HUES48 (cell line): ENCODE data around the gene ATRNL1.
"Not testable (repeated sequence)": the region's sequence is repeated elsewhere in the genome, so short reads cannot be mapped to it uniquely, and the experiment has no call there.

ENCODE experiments used
- H3K27ac ChIP-seq: one replicate; pipeline ENCODE4 v1.7.0; 2013; ENCODE audit warnings: low read depth, low read length, inconsistent platforms
- H3K27me3 ChIP-seq: 2 replicates; pipeline ENCODE4 v1.6.1; 2013; ENCODE audit warnings: mild to moderate bottlenecking, low read length; ENCODE audit not compliant: control insufficient read depth, insufficient read depth
- H3K36me3 ChIP-seq: 2 replicates; pipeline ENCODE4 v1.6.1; 2013; ENCODE audit warnings: low read length; ENCODE audit not compliant: control insufficient read depth, insufficient read depth
- H3K4me1 ChIP-seq: 2 replicates; pipeline ENCODE4 v1.6.1; 2013; ENCODE audit warnings: mild to moderate bottlenecking, low read length; ENCODE audit not compliant: control insufficient read depth, insufficient read depth
- H3K4me3 ChIP-seq: 2 replicates; pipeline ENCODE4 v1.5.1; 2013; ENCODE audit warnings: mild to moderate bottlenecking, low read depth, low read length
- H3K9ac ChIP-seq: 2 replicates; pipeline ENCODE4 v1.6.1; 2013; ENCODE audit warnings: mild to moderate bottlenecking, low read depth, low read length, moderate library complexity
- H3K9me3 ChIP-seq: 2 replicates; pipeline ENCODE4 v1.6.1; 2013; ENCODE audit warnings: low read length; ENCODE audit not compliant: control insufficient read depth, insufficient read depth

The ATRNL1 gene

DNA sequence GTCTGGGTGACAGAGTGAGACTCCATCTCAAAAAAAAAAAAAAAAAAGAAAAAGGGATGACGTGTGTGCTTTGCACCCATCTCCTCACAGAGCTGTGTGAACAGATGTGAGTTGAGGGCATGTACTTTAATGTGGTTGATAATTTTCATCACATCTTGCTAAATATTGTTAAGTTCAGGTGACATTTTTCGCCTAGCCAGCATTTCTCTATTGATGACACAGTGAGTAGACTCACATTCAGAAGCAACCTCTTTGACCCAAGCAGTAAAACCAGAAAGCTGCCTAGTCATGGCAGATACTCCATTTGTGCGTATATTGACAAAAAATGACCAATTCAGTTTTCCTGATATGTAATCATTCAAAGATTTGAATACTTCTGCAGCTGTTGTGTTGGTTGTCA, 126.0 kb downstream of the ATRNL1 start:
- H3K4me1 ChIP-seq = no peaks in the 10 kb centered on the region
- H3K9ac ChIP-seq = no peak overlapping the region
- no peaks in the 10 kb centered on the region for H3K9me3 ChIP-seq
- no peak overlapping the region for H3K27ac ChIP-seq
- H3K27me3 ChIP-seq = no peaks in the 10 kb centered on the region
- no peaks in the 10 kb centered on the region for H3K36me3 ChIP-seq
- H3K4me3 ChIP-seq = no peak overlapping the region

DNA sequence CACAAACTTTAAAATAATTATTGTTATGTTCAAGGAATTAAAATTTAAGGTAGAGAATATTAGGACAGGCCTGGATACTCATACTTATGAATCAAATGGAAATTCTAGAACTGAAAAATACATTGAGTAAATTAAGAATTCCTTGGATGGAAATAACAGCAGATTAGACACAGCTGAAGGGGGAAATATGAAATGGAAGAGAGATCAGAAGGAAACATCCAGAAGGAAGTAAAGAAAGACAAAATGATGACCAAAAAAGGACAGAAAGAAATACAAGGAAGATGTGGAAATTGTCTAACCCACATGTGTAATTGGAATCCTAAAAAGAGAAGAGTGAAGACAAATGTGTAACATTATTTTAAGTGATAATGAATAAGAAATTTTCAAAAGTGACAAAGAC, 128.9 kb downstream of the ATRNL1 start:
- Histone ChIP-seq H3K9ac (no peak overlapping the region), H3K27me3 (no peaks in the 10 kb centered on the region), H3K9me3 (no peaks in the 10 kb centered on the region), H3K4me3 (no peak overlapping the region), H3K27ac (no peak overlapping the region), H3K36me3 (no peaks in the 10 kb centered on the region), H3K4me1 (no peaks in the 10 kb centered on the region)

DNA sequence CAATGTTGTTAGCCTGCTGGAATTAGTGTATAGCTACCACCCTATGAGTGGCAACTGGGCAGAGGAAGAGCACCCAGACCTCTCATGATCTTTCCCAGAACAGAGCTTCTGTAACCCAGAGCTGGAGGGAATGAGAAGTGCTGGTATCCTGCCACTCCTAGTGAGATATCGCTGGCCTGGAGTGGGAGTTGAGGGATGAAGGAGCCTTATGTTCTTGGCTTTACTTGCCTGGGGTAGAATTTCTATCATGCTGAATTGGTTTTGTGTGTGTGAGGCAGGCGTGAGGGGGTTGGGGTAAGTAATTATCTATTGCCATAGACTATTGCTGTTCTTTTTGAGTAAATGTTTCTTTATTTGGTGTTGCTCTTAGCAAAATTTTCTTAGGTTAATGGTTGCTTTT, 146.6 kb downstream of the ATRNL1 start:
- Histone ChIP-seq H3K27me3 (no peaks in the 10 kb centered on the region), H3K4me1 (no peaks in the 10 kb centered on the region), H3K9me3 (no peaks in the 10 kb centered on the region), H3K9ac (no peak overlapping the region), H3K4me3 (no peak overlapping the region), H3K36me3 (no peaks in the 10 kb centered on the region), H3K27ac (no peak overlapping the region)

DNA sequence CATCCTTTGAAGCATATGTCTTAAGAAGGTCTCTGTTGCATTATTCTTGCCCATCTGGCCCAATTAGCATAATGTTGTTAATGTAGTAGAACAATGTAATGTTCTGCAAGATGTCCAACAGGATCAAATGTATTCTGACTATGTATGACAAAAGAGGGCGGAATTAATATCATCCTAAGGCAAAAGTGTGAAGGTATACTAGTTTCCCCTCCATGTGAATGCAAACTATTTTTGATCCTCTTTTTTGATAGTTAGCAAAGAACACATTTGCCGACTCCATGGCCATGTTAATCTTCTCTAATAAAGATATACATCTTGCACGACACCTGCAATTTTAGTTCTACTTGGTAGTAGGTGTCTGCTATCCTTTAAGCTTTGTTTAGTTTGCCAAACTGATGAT, 157.6 kb downstream of the ATRNL1 start:
- no peak overlapping the region for H3K9ac ChIP-seq
- no peak overlapping the region for H3K4me3 ChIP-seq
- no peaks in the 10 kb centered on the region for H3K4me1 ChIP-seq
- H3K9me3 ChIP-seq = no peaks in the 10 kb centered on the region
- H3K27me3 ChIP-seq = no peaks in the 10 kb centered on the region
- no peak overlapping the region for H3K27ac ChIP-seq
- no peaks in the 10 kb centered on the region for H3K36me3 ChIP-seq

DNA sequence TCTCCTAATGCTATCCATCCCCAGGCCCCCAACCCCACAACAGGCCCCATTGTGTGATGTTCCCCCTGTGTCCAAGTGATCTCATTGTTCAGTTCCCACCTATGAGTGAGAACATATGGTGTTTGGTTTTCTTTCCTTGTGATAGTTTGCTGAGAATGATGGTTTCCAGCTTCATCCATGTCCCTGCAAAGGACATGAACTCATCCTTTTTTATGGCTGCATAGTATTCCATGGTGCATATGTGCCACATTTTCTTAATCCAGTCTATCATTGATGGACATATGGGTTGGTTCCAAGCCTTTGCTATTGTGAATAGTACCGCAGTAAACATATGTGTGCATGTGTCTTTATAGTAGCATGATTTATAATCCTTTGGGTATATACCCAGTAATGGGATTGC, 160.6 kb downstream of the ATRNL1 start:
- H3K4me3 ChIP-seq, H3K27ac ChIP-seq, H3K9ac ChIP-seq, H3K36me3 ChIP-seq, H3K4me1 ChIP-seq, H3K27me3 ChIP-seq, H3K9me3 ChIP-seq: not testable (repeated sequence)

DNA sequence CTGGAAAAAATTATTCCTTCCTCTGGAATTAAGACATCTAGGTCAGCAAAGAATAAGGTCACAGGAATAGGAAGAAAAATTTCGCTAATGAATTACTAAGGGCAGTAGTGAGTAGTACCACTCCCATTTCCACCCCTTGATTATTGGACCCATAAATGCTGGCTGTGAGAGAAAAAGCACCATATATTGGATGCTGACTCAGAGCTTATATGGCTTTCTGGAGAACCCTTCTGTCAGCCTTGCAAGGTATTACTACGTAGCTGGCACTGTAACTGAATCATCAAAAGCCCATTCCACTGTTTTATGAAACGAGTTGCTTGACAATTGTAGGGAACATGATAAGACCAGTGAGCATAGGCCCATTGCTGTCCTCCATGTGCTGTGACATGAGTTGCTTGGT, 179.3 kb downstream of the ATRNL1 start:
- no peaks in the 10 kb centered on the region for H3K27me3 ChIP-seq
- no peaks in the 10 kb centered on the region for H3K4me1 ChIP-seq
- H3K4me3 ChIP-seq = no peak overlapping the region
- no peaks in the 10 kb centered on the region for H3K36me3 ChIP-seq
- no peaks in the 10 kb centered on the region for H3K9me3 ChIP-seq
- H3K27ac ChIP-seq = no peak overlapping the region
- H3K9ac ChIP-seq = no peak overlapping the region

DNA sequence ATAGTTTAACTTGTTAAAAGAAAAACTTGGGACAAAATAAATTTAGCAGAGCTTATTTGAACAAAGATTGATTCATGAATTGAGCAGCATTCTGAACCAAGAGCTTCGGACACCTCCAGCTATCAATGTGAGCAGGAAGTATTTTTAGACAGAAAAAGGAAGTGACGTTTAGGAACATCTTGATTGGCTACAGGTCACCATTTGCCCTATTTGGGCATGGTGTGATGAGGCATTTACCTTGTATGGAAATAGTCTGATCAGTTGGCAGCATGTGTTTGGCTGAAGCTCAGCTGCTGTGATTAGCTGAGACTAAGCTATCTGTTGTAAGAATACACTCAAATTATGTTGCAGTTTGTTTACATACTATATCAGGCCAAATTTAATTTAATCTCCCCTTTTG, 185.1 kb downstream of the ATRNL1 start:
- H3K9me3 ChIP-seq = no peaks in the 10 kb centered on the region
- H3K4me3 ChIP-seq = no peak overlapping the region
- no peaks in the 10 kb centered on the region for H3K27me3 ChIP-seq
- H3K36me3 ChIP-seq = no peaks in the 10 kb centered on the region
- no peak overlapping the region for H3K9ac ChIP-seq
- no peaks in the 10 kb centered on the region for H3K4me1 ChIP-seq
- H3K27ac ChIP-seq = no peak overlapping the region

DNA sequence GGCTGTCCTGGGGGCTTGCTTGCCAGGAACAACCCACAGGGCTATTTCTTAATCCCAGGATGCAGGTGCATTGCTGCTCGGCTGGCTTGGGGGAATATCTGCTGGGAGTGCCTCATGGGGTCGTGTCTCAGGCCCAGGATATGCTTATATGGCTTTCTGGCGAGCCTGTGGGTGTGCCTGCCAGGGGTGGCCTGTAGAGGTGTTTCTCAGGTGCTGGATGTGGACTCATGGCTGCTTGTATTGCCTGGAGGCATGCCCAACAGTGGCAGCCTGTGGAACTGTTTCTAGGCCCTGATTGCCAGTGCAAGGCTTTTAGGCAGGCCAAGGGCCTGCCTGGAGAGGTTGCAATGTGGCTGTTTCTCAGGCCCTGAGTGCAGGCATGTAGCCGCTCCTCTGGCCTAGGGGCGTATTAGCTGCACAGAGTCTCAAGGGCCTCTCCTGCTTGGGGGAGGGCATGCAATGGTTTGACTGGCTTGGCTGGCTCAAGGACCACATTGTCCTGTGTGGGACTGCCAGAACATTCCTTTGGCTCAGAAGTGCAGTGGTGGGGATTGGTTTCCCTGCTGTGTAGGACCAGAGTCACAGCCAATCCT, 202.1 kb downstream of the ATRNL1 start:
- no peaks in the 10 kb centered on the region for H3K36me3 ChIP-seq
- no peak overlapping the region for H3K9ac ChIP-seq
- no peak overlapping the region for H3K4me3 ChIP-seq
- H3K27me3 ChIP-seq = no peaks in the 10 kb centered on the region
- H3K4me1 ChIP-seq = 0 out of 2 replicates have a peak, but pooled peaks cover 3% of the 10 kb centered on the region
- H3K9me3 ChIP-seq = no peaks in the 10 kb centered on the region
- H3K27ac ChIP-seq = no peak overlapping the region

DNA sequence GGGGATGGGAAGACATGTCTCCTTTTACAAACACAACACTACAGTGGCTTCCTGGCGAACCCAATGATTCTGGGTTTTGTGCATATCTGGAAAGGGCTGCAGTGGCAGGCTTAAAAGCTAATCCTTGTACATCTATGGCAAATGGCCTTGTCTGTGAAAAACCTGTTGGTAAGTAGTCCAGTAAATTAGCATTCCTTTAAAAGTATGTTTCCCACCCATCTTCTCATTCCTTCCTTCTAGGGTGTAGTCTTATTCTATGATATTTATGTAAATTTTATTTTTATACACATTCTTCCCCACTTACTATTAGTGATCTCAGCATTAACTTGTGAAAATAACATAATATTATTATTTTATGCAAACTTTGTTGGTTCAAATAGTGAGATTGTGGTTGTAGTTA, 206.9 kb downstream of the ATRNL1 start:
- Histone ChIP-seq H3K27ac (no peak overlapping the region), H3K9ac (no peak overlapping the region), H3K4me3 (no peak overlapping the region), H3K36me3 (no peaks in the 10 kb centered on the region), H3K27me3 (no peaks in the 10 kb centered on the region), H3K4me1 (no peaks in the 10 kb centered on the region), H3K9me3 (no peaks in the 10 kb centered on the region)

DNA sequence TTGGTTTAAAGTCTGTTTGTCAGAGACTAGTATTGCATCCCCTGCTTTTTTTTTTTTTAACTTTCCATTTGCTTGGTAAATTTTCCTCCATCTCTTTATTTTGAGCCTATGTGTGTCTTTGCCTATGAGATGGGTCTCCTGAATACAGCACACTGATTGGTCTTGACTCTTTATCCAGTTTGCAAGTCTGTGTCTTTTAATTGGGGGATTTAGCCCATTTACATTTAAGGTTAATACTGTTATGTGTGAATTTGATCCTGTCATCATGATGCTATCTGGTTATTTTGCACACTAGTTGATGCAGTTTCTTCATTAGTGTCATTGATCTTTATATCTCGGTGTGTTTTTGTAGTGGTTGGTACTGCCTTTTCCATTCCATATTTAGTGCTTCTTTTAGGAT, 226.5 kb downstream of the ATRNL1 start:
- not testable (repeated sequence) for H3K9me3 ChIP-seq, H3K27ac ChIP-seq, H3K27me3 ChIP-seq, H3K4me1 ChIP-seq, H3K4me3 ChIP-seq, H3K36me3 ChIP-seq, H3K9ac ChIP-seq

DNA sequence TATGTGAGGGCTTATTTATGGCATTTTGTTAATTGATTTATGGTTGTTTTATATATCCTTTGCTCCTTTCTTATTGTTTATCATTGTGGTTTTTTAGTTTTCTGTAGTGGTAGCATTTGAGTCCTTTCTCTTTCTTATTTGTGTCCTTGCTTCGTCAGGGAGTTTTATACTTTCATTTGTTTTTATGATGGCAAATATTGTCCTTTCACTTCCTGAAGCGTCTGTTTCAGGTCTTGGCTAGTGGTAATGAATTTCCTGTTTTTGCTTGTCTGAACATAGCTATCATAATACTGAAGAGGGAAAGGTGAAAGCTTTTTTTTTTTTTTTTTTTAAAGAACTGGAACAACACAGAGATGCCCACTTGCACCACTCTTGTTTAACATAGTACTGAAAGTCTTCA, 228.2 kb downstream of the ATRNL1 start:
- H3K27ac ChIP-seq = no peak overlapping the region
- no peaks in the 10 kb centered on the region for H3K9me3 ChIP-seq
- H3K36me3 ChIP-seq = no peaks in the 10 kb centered on the region
- H3K27me3 ChIP-seq = no peaks in the 10 kb centered on the region
- no peak overlapping the region for H3K4me3 ChIP-seq
- no peak overlapping the region for H3K9ac ChIP-seq
- H3K4me1 ChIP-seq = no peaks in the 10 kb centered on the region

DNA sequence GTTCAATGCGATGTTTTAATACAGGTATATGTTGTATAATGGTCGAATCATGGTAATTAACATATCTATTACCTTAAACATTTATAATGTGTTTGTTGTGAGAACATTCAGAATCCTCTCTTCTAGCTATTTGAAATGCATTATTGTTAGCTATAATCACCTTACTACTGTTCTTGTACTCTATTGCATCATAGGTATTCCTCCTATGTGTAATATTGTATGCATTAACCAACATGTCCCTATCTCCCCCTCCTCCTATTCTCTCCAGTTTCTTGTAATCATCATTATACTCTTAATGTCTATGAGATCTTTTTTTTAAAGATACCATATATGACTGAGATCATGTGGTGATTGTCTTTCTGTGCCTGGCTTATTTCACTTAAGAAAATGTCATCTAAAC, 235.2 kb downstream of the ATRNL1 start:
- no peaks in the 10 kb centered on the region; the same call in 1 of the 2 replicates for H3K4me1 ChIP-seq
- no peak overlapping the region for H3K27ac ChIP-seq
- H3K36me3 ChIP-seq = no peaks in the 10 kb centered on the region
- H3K9me3 ChIP-seq = no peaks in the 10 kb centered on the region
- H3K4me3 ChIP-seq = no peak overlapping the region
- H3K27me3 ChIP-seq = no peaks in the 10 kb centered on the region
- no peak overlapping the region for H3K9ac ChIP-seq
